MM.1S (cell line): Measurements from ENCODE around the gene MAGI2.

ENCODE experiments used
- DNase-seq: peaks from one replicate; pipeline ENCODE4 v3.0.0-alpha.2; 2015
- H2AFZ ChIP-seq: fragments of 300-600 bp; sonication (generic); 2 replicates; pipeline ENCODE4 v1.6.0; 2016; ENCODE audit warnings: antibody characterized with exemption, low read length
- H3F3A ChIP-seq: fragments of 300-600 bp; sonication (generic); 2 replicates; pipeline ENCODE4 v1.6.1; 2016; ENCODE audit warnings: mild to moderate bottlenecking, antibody characterized with exemption, low read length, moderate library complexity, mixed read lengths; ENCODE audit not compliant: insufficient read depth
- H3K27ac ChIP-seq: fragments of 300-600 bp; sonication (generic); 2 replicates; pipeline ENCODE4 v1.5.1; 2016; ENCODE audit warnings: mild to moderate bottlenecking, low read length
- H3K27me3 ChIP-seq: fragments of 300-600 bp; sonication (generic); replicated peaks from 2 replicates; pipeline ENCODE4 v1.6.0; 2016; ENCODE audit warnings: low read length; ENCODE audit not compliant: insufficient read depth
- H3K36me3 ChIP-seq: fragments of 300-600 bp; sonication (generic); replicated peaks from 2 replicates; pipeline ENCODE4 v1.6.1; 2016; ENCODE audit warnings: mild to moderate bottlenecking, low read length, mixed read lengths; ENCODE audit not compliant: insufficient read depth
- H3K4me1 ChIP-seq: fragments of 300-600 bp; sonication (generic); 2 replicates; pipeline ENCODE4 v1.6.1; 2016; ENCODE audit warnings: low read length, mixed read lengths
- H3K4me2 ChIP-seq: fragments of 300-600 bp; sonication (generic); 2 replicates; pipeline ENCODE4 v1.6.0; 2016; ENCODE audit warnings: low read depth, low read length
- H3K4me3 ChIP-seq: fragments of 300-600 bp; sonication (generic); 2 replicates; pipeline ENCODE4 v1.5.1; 2016; ENCODE audit warnings: low read length, mixed read lengths
- H3K79me2 ChIP-seq: fragments of 300-600 bp; sonication (generic); 2 replicates; pipeline ENCODE4 v1.6.1; 2016; ENCODE audit warnings: mixed run types, low read length, mixed read lengths
- H3K9ac ChIP-seq: fragments of 300-600 bp; sonication (generic); 2 replicates; pipeline ENCODE4 v1.6.1; 2016; ENCODE audit warnings: low read length, mixed read lengths
- H3K9me2 ChIP-seq: fragments of 300-600 bp; sonication (generic); replicated peaks from 2 replicates; pipeline ENCODE4 v1.6.1; 2016; ENCODE audit warnings: mild to moderate bottlenecking, low read length, mixed read lengths; ENCODE audit not compliant: insufficient read depth
- H3K9me3 ChIP-seq: fragments of 300-600 bp; sonication (generic); replicated peaks from 2 replicates; pipeline ENCODE4 v1.6.1; 2016; ENCODE audit warnings: mild to moderate bottlenecking, low read length, mixed read lengths; ENCODE audit not compliant: insufficient read depth
- H4K20me1 ChIP-seq: fragments of 300-600 bp; sonication (generic); 2 replicates; pipeline ENCODE4 v1.6.1; 2016; ENCODE audit warnings: mild to moderate bottlenecking, low read length, moderate library complexity, mixed read lengths; ENCODE audit not compliant: insufficient read depth
- CTCF ChIP-seq: fragments of 300-600 bp; sonication (generic); IDR thresholded peaks from 2 replicates; pipeline ENCODE4 v1.5.1; 2016; ENCODE audit warnings: antibody characterized with exemption, low read length, mixed read lengths
- EZH2 ChIP-seq: fragments of 300-600 bp; sonication (generic); optimal IDR thresholded peaks from 2 replicates; pipeline ENCODE3; 2017; ENCODE audit warnings: low read depth, mild to moderate bottlenecking, antibody characterized with exemption, low read length, mixed read lengths
- EZH2phosphoT487 ChIP-seq: fragments of 300-600 bp; sonication (generic); IDR thresholded peaks from 2 replicates; pipeline ENCODE4 v1.6.1; 2018; ENCODE audit warnings: antibody characterized with exemption, low read length

MAGI2 gene

GRCh38 chr7:78399033-78399769, 1054.3 kb downstream of the MAGI2 start:
- no peaks in the 10 kb centered on the region for H3K4me1 ChIP-seq
- no peak overlapping the region for H3K4me3 ChIP-seq
- H3K79me2 ChIP-seq = peaks cover 4% of the 10 kb centered on the region; the same call in 1 of the 2 replicates
- H3K27ac ChIP-seq = no peak overlapping the region
- H3F3A ChIP-seq = no peaks in the 10 kb centered on the region
- H3K9me2 ChIP-seq = no peaks in the 10 kb centered on the region
- DNase-seq = no peak
- no peaks in the 10 kb centered on the region for H3K9me3 ChIP-seq
- no peaks in the 10 kb centered on the region for H3K36me3 ChIP-seq
- no peak overlapping the region for H2AFZ ChIP-seq
- no peaks in the 10 kb centered on the region for H3K27me3 ChIP-seq
- no peak overlapping the region for H3K9ac ChIP-seq
- no peaks in the 10 kb centered on the region for H4K20me1 ChIP-seq
- H3K4me2 ChIP-seq = no peak overlapping the region
- no peak for TF ChIP-seq EZH2phosphoT487
- TF ChIP-seq EZH2 = no peak
- TF ChIP-seq CTCF = no peak

GRCh38 chr7:78398576-78398975, 1054.9 kb downstream of the MAGI2 start:
- no peaks in the 10 kb centered on the region for H3K9me2 ChIP-seq
- H2AFZ ChIP-seq = no peak overlapping the region

GRCh38 chr7:78398081-78398480, 1055.4 kb downstream of the MAGI2 start:
- Histone ChIP-seq H3K4me3 (no peak overlapping the region), H3K4me2 (no peak overlapping the region)
- no peak for TF ChIP-seq EZH2phosphoT487

More at GRCh38 chr7:78398576-78398975, 1054.9 kb downstream of the MAGI2 start:
- H3F3A ChIP-seq = no peaks in the 10 kb centered on the region
- no peak overlapping the region for H3K4me2 ChIP-seq
- no peak overlapping the region for H3K9ac ChIP-seq
- H3K27me3 ChIP-seq = no peaks in the 10 kb centered on the region
- no peak overlapping the region for H3K4me3 ChIP-seq
- no peak for DNase-seq
- no peak for TF ChIP-seq CTCF
- no peak for TF ChIP-seq EZH2phosphoT487
- H4K20me1 ChIP-seq = no peaks in the 10 kb centered on the region
- H3K27ac ChIP-seq = no peak overlapping the region
- H3K4me1 ChIP-seq = no peaks in the 10 kb centered on the region
- H3K9me3 ChIP-seq = no peaks in the 10 kb centered on the region
- no peaks in the 10 kb centered on the region for H3K36me3 ChIP-seq
- H3K79me2 ChIP-seq = peaks cover 4% of the 10 kb centered on the region; the same call in 1 of the 2 replicates

GRCh38 chr7:78396210-78396609, 1057.3 kb downstream of the MAGI2 start:
- no peak for DNase-seq
- H3K4me1 ChIP-seq = no peaks in the 10 kb centered on the region
- H3F3A ChIP-seq = no peaks in the 10 kb centered on the region
- H3K27ac ChIP-seq = no peak overlapping the region
- H3K27me3 ChIP-seq = no peaks in the 10 kb centered on the region
- H3K79me2 ChIP-seq = peaks cover 4% of the 10 kb centered on the region; the same call in 1 of the 2 replicates
- no peak overlapping the region for H3K4me2 ChIP-seq
- no peak overlapping the region for H3K9ac ChIP-seq
- no peak overlapping the region for H3K4me3 ChIP-seq
- 0 out of 2 replicates have a peak, but pooled peaks cover 2% of the 10 kb centered on the region for H3K36me3 ChIP-seq
- no peaks in the 10 kb centered on the region for H3K9me3 ChIP-seq
- no peak for TF ChIP-seq EZH2
- TF ChIP-seq EZH2phosphoT487 = no peak
- no peak for TF ChIP-seq CTCF
- no peaks in the 10 kb centered on the region for H3K9me2 ChIP-seq
- no peaks in the 10 kb centered on the region for H4K20me1 ChIP-seq
- H2AFZ ChIP-seq = no peak overlapping the region

More at GRCh38 chr7:78398081-78398480, 1055.4 kb downstream of the MAGI2 start:
- no peaks in the 10 kb centered on the region for H3K9me3 ChIP-seq
- H3K79me2 ChIP-seq = peaks cover 4% of the 10 kb centered on the region; the same call in 1 of the 2 replicates
- no peak overlapping the region for H2AFZ ChIP-seq
- no peaks in the 10 kb centered on the region for H4K20me1 ChIP-seq
- no peaks in the 10 kb centered on the region for H3K27me3 ChIP-seq
- no peaks in the 10 kb centered on the region for H3K36me3 ChIP-seq
- no peaks in the 10 kb centered on the region for H3K4me1 ChIP-seq
- no peaks in the 10 kb centered on the region for H3K9me2 ChIP-seq
- no peak for DNase-seq
- H3F3A ChIP-seq = no peaks in the 10 kb centered on the region
- H3K9ac ChIP-seq = no peak overlapping the region
- no peak overlapping the region for H3K27ac ChIP-seq
